K562 (cell line): Measurements from ENCODE around the gene SURF6. TPM values are rescaled to one million over a fixed set of nuclear protein-coding genes. Genes with fewer than 3 reads are reported as not detected.
A peak's percentile ranks its signal among the peaks of the same experiment; 100 is the strongest.

Experiments
- ARID2 ChIP-seq: fragments of 450-650 bp; IDR thresholded peaks from 2 replicates; pipeline ENCODE4 v1.6.1; 2017; ENCODE audit warnings: antibody characterized with exemption, mild to moderate bottlenecking
- CBX1 ChIP-seq: sonication (generic); IDR thresholded peaks from 2 replicates; pipeline ENCODE4 v1.6.1; 2016; ENCODE audit warnings: antibody characterized with exemption, low read depth, mild to moderate bottlenecking
- CREB1 ChIP-seq, 2 experiments: sonication (generic) in 1 of 2; formaldehyde crosslinking in 1 of 2; IDR thresholded peaks; 2 replicates each; pipeline versions ENCODE4 v1.6.1 to v1.8.0; 2012 to 2022; ENCODE audit warnings: inconsistent platforms in 1 of 2, mild to moderate bottlenecking in 1 of 2, missing genetic modification reagents in 1 of 2, moderate library complexity in 1 of 2
- ELF1 ChIP-seq: fragments of 200-800 bp; sonication (Bioruptor generic); IDR thresholded peaks from 2 replicates; pipeline ENCODE4 v1.6.1; 2016; ENCODE audit warnings: missing genetic modification characterization, missing compliant biosample characterization
- ELF2 ChIP-seq: fragments of 250-450 bp; sonication (Bioruptor Pico); IDR thresholded peaks from 2 replicates; pipeline ENCODE4 v1.5.0; 2021; ENCODE audit warnings: mild to moderate bottlenecking
- HNRNPL ChIP-seq: fragments of 200-400 bp; formaldehyde crosslinking; IDR thresholded peaks from 2 replicates; pipeline ENCODE4 v1.6.1; 2017; ENCODE audit warnings: low read depth, mild to moderate bottlenecking, low read length
- HOXB6 ChIP-seq: fragments of 250-450 bp; sonication (Bioruptor Pico); IDR thresholded peaks from 2 replicates; pipeline ENCODE4 v1.5.1; 2022; ENCODE audit warnings: mild to moderate bottlenecking, borderline replicate concordance
- MTA3 ChIP-seq: fragments of 450-650 bp; formaldehyde crosslinking; IDR thresholded peaks from 2 replicates; pipeline ENCODE4 v1.6.1; 2017; ENCODE audit warnings: mild to moderate bottlenecking, borderline replicate concordance
- NFE2 ChIP-seq: IDR thresholded peaks from 2 replicates; pipeline ENCODE4 v1.6.1; 2014; ENCODE audit warnings: antibody characterized with exemption, low read depth
- NFRKB ChIP-seq: fragments of 450-650 bp; IDR thresholded peaks from 2 replicates; pipeline ENCODE4 v1.6.1; 2016; ENCODE audit warnings: low read depth
- TRIM28 ChIP-seq: fragments of 450-650 bp; IDR thresholded peaks from 2 replicates; pipeline ENCODE4 v1.6.1; 2017
- U2AF1 ChIP-seq: fragments of 200-400 bp; formaldehyde crosslinking; optimal IDR thresholded peaks from 2 replicates; pipeline ENCODE3; 2017; ENCODE audit warnings: mild to moderate bottlenecking, low read depth, low read length, moderate library complexity
- ZFP36 ChIP-seq: fragments of 150-350 bp; IDR thresholded peaks from 2 replicates; pipeline ENCODE4 v1.6.1; 2018; ENCODE audit warnings: low read length, low read depth; ENCODE audit not compliant: partially characterized antibody
- ZNF165 ChIP-seq: fragments of 250-450 bp; sonication (Bioruptor Pico); IDR thresholded peaks from 2 replicates; pipeline ENCODE4 v1.4.0; 2020; ENCODE audit warnings: borderline replicate concordance
- polyA plus RNA-seq, 8 experiments: library from polyadenylated mRNA; depleted of rRNA in 4 of 8; stranded (reverse) in 5 of 8; unstranded in 3 of 8; fragments of >200 nt; fragmentation: Nextera tagmentation in 2 of 8; fragmentation: Illumina TruSeq in 1 of 8; extraction: Ambion mirVana in 2 of 8; extraction: Trizol in 1 of 8; gene quantifications; 2 replicates each; pipeline versions ENCODE4 v1.2.1 to v1.2.3, GENCODE V29; 2011 to 2014; ENCODE audit warnings: inconsistent platforms in 1 of 8, missing spikeins in 1 of 8
- total RNA-seq, 7 experiments: library from RNA; depleted of rRNA in 6 of 7; stranded (reverse); fragments of >200 nt in 6 of 7; fragmentation: Illumina TruSeq in 2 of 7; extraction: Trizol in 2 of 7; gene quantifications; 2 replicates each; pipeline versions ENCODE4 v1.2.1 to v1.2.3, GENCODE V29; 2011 to 2021; ENCODE audit warnings: low replicate concordance in 1 of 7
- TF ChIP-seq, protein P1 (sequence below): sonication (generic); formaldehyde crosslinking; IDR thresholded peaks from 2 replicates; pipeline ENCODE4 v1.8.0; 2022; ENCODE audit warnings: missing genetic modification reagents, mild to moderate bottlenecking, moderate library complexity, borderline replicate concordance
- TF ChIP-seq, protein P2 (sequence below): fragments of 450-650 bp; IDR thresholded peaks from 2 replicates; pipeline ENCODE4 v1.6.1; 2017; ENCODE audit warnings: antibody characterized with exemption
- TF ChIP-seq, protein P3 (sequence below): fragments of 450-650 bp; IDR thresholded peaks from 2 replicates; pipeline ENCODE4 v1.6.1; 2016; ENCODE audit warnings: borderline replicate concordance
- TF ChIP-seq, protein P4 (sequence below): fragments of 250-450 bp; sonication (Bioruptor Pico); IDR thresholded peaks from 2 replicates; pipeline ENCODE4 v1.4.0; 2020; ENCODE audit warnings: mild to moderate bottlenecking, moderate library complexity

SURF6 gene
- total and polyA plus RNA-seq, 9 of the 15 experiments (the other 6 are each of a cell fraction or from before 2014, with no cell fraction given): 1.4 to 68.3 (median 14.7) TPM

DNA sequence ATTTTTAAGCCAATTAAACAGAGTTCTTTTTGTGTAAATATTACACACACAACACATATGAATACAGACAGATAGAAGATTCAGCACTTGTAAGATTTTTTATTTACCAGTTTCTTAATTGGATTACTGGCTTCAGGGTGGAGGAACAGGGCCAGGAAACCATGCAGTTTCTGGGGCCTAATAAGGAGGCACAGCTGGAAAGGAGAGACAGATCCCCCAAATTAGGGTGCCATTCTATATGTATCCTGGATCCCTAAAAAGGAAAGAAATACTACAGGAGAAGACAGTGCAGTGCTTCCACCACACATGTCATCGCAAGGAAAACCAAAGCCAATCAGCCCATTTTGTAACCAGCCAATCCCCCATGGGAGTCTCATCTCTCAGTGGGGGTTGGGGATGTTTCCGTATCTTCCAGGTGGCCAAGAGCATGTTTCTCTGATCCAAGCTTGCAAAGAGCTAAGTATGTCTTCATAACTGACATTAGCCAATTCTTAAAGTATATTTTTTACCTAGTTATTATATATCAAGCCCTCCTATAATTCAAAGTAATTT lies 45.2 kb downstream of the SURF6 start (continued):
- TF ChIP-seq, protein P1, sequence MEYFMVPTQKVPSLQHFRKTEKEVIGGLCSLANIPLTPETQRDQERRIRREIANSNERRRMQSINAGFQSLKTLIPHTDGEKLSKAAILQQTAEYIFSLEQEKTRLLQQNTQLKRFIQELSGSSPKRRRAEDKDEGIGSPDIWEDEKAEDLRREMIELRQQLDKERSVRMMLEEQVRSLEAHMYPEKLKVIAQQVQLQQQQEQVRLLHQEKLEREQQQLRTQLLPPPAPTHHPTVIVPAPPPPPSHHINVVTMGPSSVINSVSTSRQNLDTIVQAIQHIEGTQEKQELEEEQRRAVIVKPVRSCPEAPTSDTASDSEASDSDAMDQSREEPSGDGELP (CRISPR knock-in tag): no peak
- no peak for TF ChIP-seq ARID2
- no peak for TF ChIP-seq HOXB6 (CRISPR knock-in tag)
- peak; percentile 92 for TF ChIP-seq CBX1
- no peak for TF ChIP-seq NFE2
- TF ChIP-seq, protein P2, sequence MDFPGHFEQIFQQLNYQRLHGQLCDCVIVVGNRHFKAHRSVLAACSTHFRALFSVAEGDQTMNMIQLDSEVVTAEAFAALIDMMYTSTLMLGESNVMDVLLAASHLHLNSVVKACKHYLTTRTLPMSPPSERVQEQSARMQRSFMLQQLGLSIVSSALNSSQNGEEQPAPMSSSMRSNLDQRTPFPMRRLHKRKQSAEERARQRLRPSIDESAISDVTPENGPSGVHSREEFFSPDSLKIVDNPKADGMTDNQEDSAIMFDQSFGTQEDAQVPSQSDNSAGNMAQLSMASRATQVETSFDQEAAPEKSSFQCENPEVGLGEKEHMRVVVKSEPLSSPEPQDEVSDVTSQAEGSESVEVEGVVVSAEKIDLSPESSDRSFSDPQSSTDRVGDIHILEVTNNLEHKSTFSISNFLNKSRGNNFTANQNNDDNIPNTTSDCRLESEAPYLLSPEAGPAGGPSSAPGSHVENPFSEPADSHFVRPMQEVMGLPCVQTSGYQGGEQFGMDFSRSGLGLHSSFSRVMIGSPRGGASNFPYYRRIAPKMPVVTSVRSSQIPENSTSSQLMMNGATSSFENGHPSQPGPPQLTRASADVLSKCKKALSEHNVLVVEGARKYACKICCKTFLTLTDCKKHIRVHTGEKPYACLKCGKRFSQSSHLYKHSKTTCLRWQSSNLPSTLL: no peak
- TF ChIP-seq MTA3: 0 out of 2 replicates have a peak, but pooled peaks have one; percentile 22
- TF ChIP-seq NFRKB: no peak
- TF ChIP-seq, protein P3, sequence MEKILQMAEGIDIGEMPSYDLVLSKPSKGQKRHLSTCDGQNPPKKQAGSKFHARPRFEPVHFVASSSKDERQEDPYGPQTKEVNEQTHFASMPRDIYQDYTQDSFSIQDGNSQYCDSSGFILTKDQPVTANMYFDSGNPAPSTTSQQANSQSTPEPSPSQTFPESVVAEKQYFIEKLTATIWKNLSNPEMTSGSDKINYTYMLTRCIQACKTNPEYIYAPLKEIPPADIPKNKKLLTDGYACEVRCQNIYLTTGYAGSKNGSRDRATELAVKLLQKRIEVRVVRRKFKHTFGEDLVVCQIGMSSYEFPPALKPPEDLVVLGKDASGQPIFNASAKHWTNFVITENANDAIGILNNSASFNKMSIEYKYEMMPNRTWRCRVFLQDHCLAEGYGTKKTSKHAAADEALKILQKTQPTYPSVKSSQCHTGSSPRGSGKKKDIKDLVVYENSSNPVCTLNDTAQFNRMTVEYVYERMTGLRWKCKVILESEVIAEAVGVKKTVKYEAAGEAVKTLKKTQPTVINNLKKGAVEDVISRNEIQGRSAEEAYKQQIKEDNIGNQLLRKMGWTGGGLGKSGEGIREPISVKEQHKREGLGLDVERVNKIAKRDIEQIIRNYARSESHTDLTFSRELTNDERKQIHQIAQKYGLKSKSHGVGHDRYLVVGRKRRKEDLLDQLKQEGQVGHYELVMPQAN: no peak
- peak; percentile 98 for TF ChIP-seq TRIM28
- peak; percentile 98 for TF ChIP-seq ZFP36
- no peak for TF ChIP-seq U2AF1
- TF ChIP-seq, protein P4, sequence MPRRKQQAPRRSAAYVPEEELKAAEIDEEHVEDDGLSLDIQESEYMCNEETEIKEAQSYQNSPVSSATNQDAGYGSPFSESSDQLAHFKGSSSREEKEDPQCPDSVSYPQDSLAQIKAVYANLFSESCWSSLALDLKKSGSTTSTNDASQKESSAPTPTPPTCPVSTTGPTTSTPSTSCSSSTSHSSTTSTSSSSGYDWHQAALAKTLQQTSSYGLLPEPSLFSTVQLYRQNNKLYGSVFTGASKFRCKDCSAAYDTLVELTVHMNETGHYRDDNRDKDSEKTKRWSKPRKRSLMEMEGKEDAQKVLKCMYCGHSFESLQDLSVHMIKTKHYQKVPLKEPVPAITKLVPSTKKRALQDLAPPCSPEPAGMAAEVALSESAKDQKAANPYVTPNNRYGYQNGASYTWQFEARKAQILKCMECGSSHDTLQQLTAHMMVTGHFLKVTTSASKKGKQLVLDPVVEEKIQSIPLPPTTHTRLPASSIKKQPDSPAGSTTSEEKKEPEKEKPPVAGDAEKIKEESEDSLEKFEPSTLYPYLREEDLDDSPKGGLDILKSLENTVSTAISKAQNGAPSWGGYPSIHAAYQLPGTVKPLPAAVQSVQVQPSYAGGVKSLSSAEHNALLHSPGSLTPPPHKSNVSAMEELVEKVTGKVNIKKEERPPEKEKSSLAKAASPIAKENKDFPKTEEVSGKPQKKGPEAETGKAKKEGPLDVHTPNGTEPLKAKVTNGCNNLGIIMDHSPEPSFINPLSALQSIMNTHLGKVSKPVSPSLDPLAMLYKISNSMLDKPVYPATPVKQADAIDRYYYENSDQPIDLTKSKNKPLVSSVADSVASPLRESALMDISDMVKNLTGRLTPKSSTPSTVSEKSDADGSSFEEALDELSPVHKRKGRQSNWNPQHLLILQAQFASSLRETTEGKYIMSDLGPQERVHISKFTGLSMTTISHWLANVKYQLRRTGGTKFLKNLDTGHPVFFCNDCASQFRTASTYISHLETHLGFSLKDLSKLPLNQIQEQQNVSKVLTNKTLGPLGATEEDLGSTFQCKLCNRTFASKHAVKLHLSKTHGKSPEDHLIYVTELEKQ: no peak
- TF ChIP-seq ELF2 (CRISPR knock-in tag): no peak
- no peak for TF ChIP-seq HNRNPL
- no peak for TF ChIP-seq ZNF165
- no peak for TF ChIP-seq ELF1
- no peak for TF ChIP-seq CREB1 (IDR thresholded peaks at IDR 0.05)
- no peak for TF ChIP-seq CREB1 (CRISPR knock-in tag; IDR thresholded peaks at IDR 0.05)
